K562 (cell line): ENCODE measurements around the gene YPEL3. TPM values are rescaled to one million over a fixed set of nuclear protein-coding genes. Genes with fewer than 3 reads are reported as not detected.

Source experiments
- ATF3 ChIP-seq, 2 experiments: fragments of 450-650 bp in 1 of 2; sonication (generic) in 1 of 2; formaldehyde crosslinking in 1 of 2; IDR thresholded peaks in 1 of 2; conservative IDR thresholded peaks in 1 of 2; 2 replicates each; pipeline versions ENCODE4 v1.6.1 to v1.8.1; 2016 to 2023; ENCODE audit warnings: mild to moderate bottlenecking in 2 of 2, moderate library complexity in 2 of 2, inconsistent platforms in 1 of 2, missing genetic modification reagents in 1 of 2
- EHMT2 ChIP-seq: fragments of 450-650 bp; IDR thresholded peaks from 2 replicates; pipeline ENCODE4 v1.6.1; 2018; ENCODE audit warnings: antibody characterized with exemption
- HDAC2 ChIP-seq: fragments of 450-650 bp; IDR thresholded peaks from 2 replicates; pipeline ENCODE4 v1.6.1; 2016; ENCODE audit warnings: mild to moderate bottlenecking
- HIVEP1 ChIP-seq: fragments of 250-450 bp; sonication (Bioruptor Pico); IDR thresholded peaks from 2 replicates; pipeline ENCODE4 v1.4.0; 2020; ENCODE audit warnings: mild to moderate bottlenecking
- KLF1 ChIP-seq: fragments of 450-650 bp; IDR thresholded peaks from 2 replicates; pipeline ENCODE4 v1.6.1; 2016; ENCODE audit warnings: missing genetic modification characterization, missing compliant biosample characterization
- MAFK ChIP-seq: IDR thresholded peaks from 2 replicates; pipeline ENCODE4 v1.6.1; 2011; ENCODE audit warnings: low read length, improper control_type of control experiment
- MECOM ChIP-seq: fragments of 250-450 bp; sonication (Bioruptor Pico); IDR thresholded peaks from 2 replicates; pipeline ENCODE4 v1.8.0; 2022; ENCODE audit warnings: inconsistent platforms
- MLLT1 ChIP-seq, 2 experiments: fragments of 450-650 bp; IDR thresholded peaks; 2 replicates each; pipeline ENCODE4 v1.6.1; 2016
- MTA1 ChIP-seq: fragments of 450-650 bp; IDR thresholded peaks from 2 replicates; pipeline ENCODE4 v1.6.1; 2017; ENCODE audit warnings: borderline replicate concordance
- NONO ChIP-seq, 2 experiments: fragments of 200-400 bp in 1 of 2; fragments of 450-650 bp in 1 of 2; formaldehyde crosslinking in 1 of 2; IDR thresholded peaks; 2 replicates each; pipeline ENCODE4 v1.6.1; 2017; ENCODE audit warnings: low read depth in 2 of 2, mild to moderate bottlenecking in 2 of 2, moderate library complexity in 2 of 2, low read length in 1 of 2
- RBM17 ChIP-seq: fragments of 200-400 bp; formaldehyde crosslinking; IDR thresholded peaks from 2 replicates; pipeline ENCODE4 v1.6.1; 2017; ENCODE audit warnings: low read depth, mild to moderate bottlenecking, low read length, borderline replicate concordance
- RFX7 ChIP-seq: fragments of 250-450 bp; sonication (Bioruptor Pico); IDR thresholded peaks from 2 replicates; pipeline ENCODE4 v1.5.1; 2021; ENCODE audit warnings: mild to moderate bottlenecking
- SIN3A ChIP-seq, 2 experiments: fragments of 150-350 bp in 1 of 2; IDR thresholded peaks; 2 replicates each; pipeline ENCODE4 v1.6.1; 2011 to 2016; ENCODE audit warnings: borderline replicate concordance in 2 of 2, low read depth in 2 of 2, low read length in 2 of 2, mild to moderate bottlenecking in 2 of 2, moderate library complexity in 2 of 2; ENCODE audit not compliant: control insufficient read depth in 1 of 2
- SMARCA5 ChIP-seq: fragments of 450-650 bp; IDR thresholded peaks from 2 replicates; pipeline ENCODE4 v1.6.1; 2016
- SNIP1 ChIP-seq: fragments of 450-650 bp; IDR thresholded peaks from 2 replicates; pipeline ENCODE4 v1.7.1; 2017; ENCODE audit warnings: low read depth, mild to moderate bottlenecking
- TAF7 ChIP-seq: fragments of 450-650 bp; IDR thresholded peaks from 2 replicates; pipeline ENCODE4 v1.6.1; 2016; ENCODE audit warnings: missing genetic modification characterization, missing compliant biosample characterization
- TEAD1 ChIP-seq, 2 experiments: fragments of 450-650 bp in 1 of 2; sonication (generic) in 1 of 2; formaldehyde crosslinking; IDR thresholded peaks; 2 replicates each; pipeline versions ENCODE4 v1.4.0 to v1.8.0; 2020 to 2022; ENCODE audit warnings: mild to moderate bottlenecking in 2 of 2, missing genetic modification reagents in 1 of 2
- TFE3 ChIP-seq: fragments of 450-650 bp; formaldehyde crosslinking; IDR thresholded peaks from 2 replicates; pipeline ENCODE4 v1.4.0; 2020; ENCODE audit warnings: mild to moderate bottlenecking, mixed read lengths
- WHSC1 ChIP-seq: IDR thresholded peaks from one replicate; pipeline ENCODE4 v1.6.1; 2012; ENCODE audit warnings: low read length, control low read depth, inconsistent platforms
- ZBTB7A ChIP-seq: IDR thresholded peaks from 2 replicates; pipeline ENCODE4 v1.6.1; 2011; ENCODE audit warnings: low read depth, mild to moderate bottlenecking, low read length, moderate library complexity, borderline replicate concordance; ENCODE audit not compliant: control insufficient read depth
- ZNF217 ChIP-seq: sonication (generic); formaldehyde crosslinking; IDR thresholded peaks from 2 replicates; pipeline ENCODE4 v1.8.0; 2022; ENCODE audit warnings: mild to moderate bottlenecking, missing genetic modification reagents
- ZNF316 ChIP-seq: fragments of 450-650 bp; IDR thresholded peaks from 2 replicates; pipeline ENCODE4 v1.6.1; 2016
- ZNF408 ChIP-seq: fragments of 250-450 bp; sonication (Bioruptor Pico); IDR thresholded peaks from 2 replicates; pipeline ENCODE4 v1.4.0; 2020; ENCODE audit warnings: low read depth, mild to moderate bottlenecking, moderate library complexity
- ZNF436 ChIP-seq: fragments of 250-450, 450-650 bp; sonication (Bioruptor Pico); formaldehyde crosslinking; IDR thresholded peaks from 2 replicates; pipeline ENCODE4 v1.7.0; 2020; ENCODE audit warnings: mild to moderate bottlenecking
- ZNF76 ChIP-seq: fragments of 250-450 bp; sonication (Bioruptor Pico); IDR thresholded peaks from 2 replicates; pipeline ENCODE4 v1.4.0; 2020; ENCODE audit warnings: mild to moderate bottlenecking, moderate library complexity, borderline replicate concordance
- polyA plus RNA-seq, 8 experiments: library from polyadenylated mRNA; depleted of rRNA in 4 of 8; stranded (reverse) in 5 of 8; unstranded in 3 of 8; fragments of >200 nt; fragmentation: Nextera tagmentation in 2 of 8; fragmentation: Illumina TruSeq in 1 of 8; extraction: Ambion mirVana in 2 of 8; extraction: Trizol in 1 of 8; gene quantifications; 2 replicates each; pipeline versions ENCODE4 v1.2.1 to v1.2.3, GENCODE V29; 2011 to 2014; ENCODE audit warnings: inconsistent platforms in 1 of 8, missing spikeins in 1 of 8
- total RNA-seq, 7 experiments: library from RNA; depleted of rRNA in 6 of 7; stranded (reverse); fragments of >200 nt in 6 of 7; fragmentation: Illumina TruSeq in 2 of 7; extraction: Trizol in 2 of 7; gene quantifications; 2 replicates each; pipeline versions ENCODE4 v1.2.1 to v1.2.3, GENCODE V29; 2011 to 2021; ENCODE audit warnings: low replicate concordance in 1 of 7

YPEL3 gene
- total and polyA plus RNA-seq, 9 of the 15 experiments (the other 6 are each of a cell fraction or from before 2014, with no cell fraction given): 0.41 to 15.0 (median 2.9) TPM

- TF ChIP-seq ZBTB7A: peak; percentile 80
- peak in 1 of 2 experiments; percentile 79; a peak in 1 of 4 replicates for TF ChIP-seq MLLT1 (IDR thresholded peaks at IDR 0.05)
- TF ChIP-seq SNIP1: no peak
- no peak for TF ChIP-seq ZNF217
- TF ChIP-seq ATF3 (IDR thresholded peaks at IDR 0.05): peak; percentile 63
- TF ChIP-seq ATF3 (CRISPR knock-in tag; conservative IDR thresholded peaks at IDR 0.05): no peak
- TF ChIP-seq MECOM: no peak
- no peak for TF ChIP-seq KLF1 (tag)
- TF ChIP-seq RFX7 (CRISPR knock-in tag): no peak
- TF ChIP-seq HIVEP1: no peak
- no peak for TF ChIP-seq RBM17
- TF ChIP-seq ZNF316: peak; percentile 71
- TF ChIP-seq NONO (IDR thresholded peaks at IDR 0.05; ENCODE audit: low read depth in 2 of 2, low read length in 1 of 2): peak in 1 of 2 experiments; percentile 24; a peak in 2 of 4 replicates
- TF ChIP-seq ZNF76 (CRISPR knock-in tag): peak; percentile 53; the same call in 1 of the 2 replicates
- TF ChIP-seq SIN3A (IDR thresholded peaks at IDR 0.05; ENCODE audit: borderline replicate concordance in 2 of 2, control insufficient read depth in 1 of 2, low read depth in 2 of 2, low read length in 2 of 2): peak in 1 of 2 experiments; percentile 37; a peak in 2 of 4 replicates
- TF ChIP-seq ZNF436 (CRISPR knock-in tag): no peak
- peak; percentile 25 for TF ChIP-seq HDAC2
- TF ChIP-seq MTA1: no peak
- TF ChIP-seq WHSC1: no peak
- 0 out of 4 replicates have a peak, but pooled peaks of 1 of the 2 experiments have one; percentile 60 for TF ChIP-seq TEAD1 (CRISPR knock-in tag; IDR thresholded peaks at IDR 0.05)
- TF ChIP-seq ZNF408 (CRISPR knock-in tag): no peak
- 0 out of 2 replicates have a peak, but pooled peaks have one; percentile 16 for TF ChIP-seq MAFK
- TF ChIP-seq EHMT2: no peak
- TF ChIP-seq TAF7 (tag): 0 out of 2 replicates have a peak, but pooled peaks have one; percentile 45
- TF ChIP-seq SMARCA5: 0 out of 2 replicates have a peak, but pooled peaks have one; percentile 36
- no peak for TF ChIP-seq TFE3 (CRISPR knock-in tag)
Measured at GRCh38 chr16:30065943-30066760, 29.9 kb downstream of the YPEL3 start (continued).
